HG02852 (cell line): ENCODE results near the gene EEA1.
"Not testable (repeated sequence)": the region's sequence is repeated elsewhere in the genome, so short reads cannot be mapped to it uniquely, and the experiment has no call there.

Experiments
- ATAC-seq: cut with Tn5 transposase; IDR thresholded peaks from one replicate; pipeline ENCODE4 v1.9.1; 2021; ENCODE audit warnings: mild to moderate bottlenecking, moderate library complexity; ENCODE audit not compliant: unreplicated experiment

EEA1 gene

DNA sequence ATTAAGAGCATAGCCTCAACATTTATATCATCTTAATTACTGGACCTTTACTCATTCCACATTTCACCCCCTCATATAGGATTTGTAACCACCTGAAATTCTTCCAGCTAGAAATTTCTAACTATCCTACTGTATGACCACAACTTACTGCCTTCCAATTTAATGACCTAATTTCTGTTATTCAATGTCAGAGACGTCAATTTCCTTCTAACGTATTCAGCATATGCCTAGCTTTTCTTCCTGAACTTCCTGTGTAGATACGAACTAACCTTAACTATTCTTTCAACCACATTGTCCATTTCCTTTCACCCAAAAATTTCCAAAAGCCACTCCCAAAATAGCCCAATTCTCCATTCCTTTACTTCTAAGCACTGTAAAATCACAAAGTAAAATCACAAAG, 108.0 kb downstream of the EEA1 start:
- ATAC-seq, result no peak

DNA sequence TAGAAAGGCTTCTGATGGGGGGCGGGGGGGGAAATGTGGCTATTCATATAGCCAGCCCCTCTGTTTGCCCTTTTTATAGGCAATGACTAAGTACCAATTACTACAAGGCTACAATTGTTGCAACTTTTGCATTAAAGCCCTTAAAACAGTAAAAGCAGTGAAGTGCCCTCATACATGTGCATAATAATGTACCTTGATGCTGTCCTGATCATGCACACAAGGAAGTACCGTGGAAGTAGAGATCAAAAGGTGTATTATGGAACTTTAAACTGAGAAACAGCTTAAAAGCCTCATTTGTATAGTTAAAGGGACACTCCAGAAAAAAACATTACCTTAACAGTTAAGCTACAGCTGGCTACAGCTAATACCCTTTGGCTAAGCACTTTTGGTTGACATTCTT, 114.5 kb downstream of the EEA1 start:
- ATAC-seq, result no peak

DNA sequence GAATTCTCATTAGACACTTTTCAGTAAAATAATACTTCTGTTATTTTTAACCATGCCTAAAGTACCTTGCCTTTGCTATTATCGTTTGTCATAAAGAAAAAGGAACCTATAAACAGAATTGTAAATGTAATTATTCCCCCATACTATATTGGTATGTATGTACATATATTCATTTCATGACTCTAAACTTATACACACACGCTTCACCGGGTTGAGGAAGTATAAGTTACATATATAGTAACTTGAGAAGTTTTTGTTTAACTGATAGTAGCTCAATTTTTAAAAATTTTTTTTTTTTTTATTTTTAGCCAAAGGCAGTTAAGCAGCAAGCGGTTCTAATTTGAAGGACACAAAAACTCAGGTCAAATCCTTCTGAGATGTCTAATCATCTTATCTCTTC, 118.7 kb downstream of the EEA1 start:
- ATAC-seq, result peak; percentile 84

GRCh38 chr12:92803903-92804302, 125.2 kb downstream of the EEA1 start:
- no peak for ATAC-seq

GRCh38 chr12:92802906-92803305, 126.2 kb downstream of the EEA1 start:
- ATAC-seq, result no peak

DNA sequence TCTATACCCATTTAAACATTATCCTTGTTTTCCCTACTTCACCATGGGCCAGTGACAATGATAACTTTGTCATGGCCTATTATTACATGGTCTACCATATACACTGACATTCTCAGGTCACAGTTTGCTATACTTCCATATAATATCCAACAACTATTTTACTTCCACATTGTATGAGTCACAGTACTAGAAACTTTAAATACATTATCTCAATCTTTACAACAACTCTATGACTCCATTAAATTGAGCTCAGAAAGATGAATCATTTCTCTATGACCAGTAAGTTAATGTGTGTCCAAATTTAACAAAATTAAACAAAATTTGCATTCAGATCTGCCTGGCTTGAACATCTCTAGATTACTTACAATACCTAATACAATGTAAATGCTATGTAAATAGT, 132.4 kb downstream of the EEA1 start:
- ATAC-seq, result no peak

- no peak for ATAC-seq
These were observed 134.3 kb downstream of the EEA1 start for GRCh38 chr12:92794814-92795213.

- not testable (repeated sequence) for ATAC-seq
These were observed 134.7 kb downstream of the EEA1 start for GRCh38 chr12:92794356-92794755.

- no peak for ATAC-seq
These were observed 143.1 kb downstream of the EEA1 start for GRCh38 chr12:92786045-92786444.

DNA sequence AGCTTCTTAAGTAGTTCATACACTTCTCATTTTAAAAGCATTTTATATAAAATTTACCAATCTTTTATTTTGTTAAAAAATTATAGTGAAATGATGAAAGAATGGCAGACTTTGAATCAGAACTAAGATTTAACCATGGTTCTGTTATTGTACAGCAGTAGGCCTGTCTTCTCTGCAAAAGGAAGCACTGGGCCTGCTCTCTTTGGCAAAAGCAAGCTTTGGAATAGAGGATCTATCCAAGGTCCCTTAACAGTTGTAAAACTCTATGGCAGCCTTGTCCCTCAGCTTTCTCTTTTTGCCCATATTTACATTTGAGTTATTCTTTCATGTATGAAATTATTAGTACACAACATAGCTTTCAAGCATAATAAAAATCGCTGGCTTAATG, 143.5 kb downstream of the EEA1 start:
- no peak for ATAC-seq

GRCh38 chr12:92784797-92785562, 144.1 kb downstream of the EEA1 start:
- peak; percentile 98 for ATAC-seq

DNA sequence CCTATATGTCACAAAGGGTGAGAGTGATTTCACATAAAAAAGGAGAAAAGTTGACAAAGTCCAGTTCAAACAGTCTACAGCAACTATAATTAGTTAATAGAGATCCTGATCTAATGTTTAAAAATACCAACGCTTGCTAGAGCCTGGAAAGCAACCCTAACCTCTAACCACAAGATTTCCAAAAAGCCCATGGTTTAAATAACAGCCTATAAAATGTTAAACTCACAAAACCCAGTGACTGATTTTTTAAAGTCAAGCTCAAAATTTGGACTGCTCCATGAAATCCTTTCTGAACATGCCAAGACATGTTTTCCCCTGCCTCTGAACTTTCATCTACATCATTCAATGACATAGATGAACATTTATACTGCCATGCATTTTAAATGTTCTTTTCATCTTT, 144.7 kb downstream of the EEA1 start:
- no peak for ATAC-seq

- ATAC-seq, result no peak
These were observed 149.2 kb downstream of the EEA1 start for GRCh38 chr12:92779902-92780301.

DNA sequence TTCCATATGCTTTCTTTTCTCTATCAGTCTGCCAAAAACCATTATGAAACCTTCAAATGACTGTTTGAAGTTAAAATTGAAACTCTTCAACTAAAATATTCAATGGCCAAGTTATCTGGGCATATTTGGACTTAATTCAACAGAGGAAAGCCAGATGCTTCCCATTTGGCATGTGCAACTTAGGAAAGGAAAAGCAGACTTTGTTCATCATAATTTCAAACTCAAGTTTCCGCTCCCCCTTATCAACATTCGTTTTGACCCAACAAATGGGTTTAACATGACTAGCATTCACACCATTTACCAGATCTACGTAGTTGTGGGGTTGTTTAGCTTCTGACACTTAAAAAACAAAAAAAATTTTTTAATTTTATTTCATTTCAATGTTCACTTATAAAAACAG, 150.6 kb downstream of the EEA1 start:
- ATAC-seq, result no peak

DNA sequence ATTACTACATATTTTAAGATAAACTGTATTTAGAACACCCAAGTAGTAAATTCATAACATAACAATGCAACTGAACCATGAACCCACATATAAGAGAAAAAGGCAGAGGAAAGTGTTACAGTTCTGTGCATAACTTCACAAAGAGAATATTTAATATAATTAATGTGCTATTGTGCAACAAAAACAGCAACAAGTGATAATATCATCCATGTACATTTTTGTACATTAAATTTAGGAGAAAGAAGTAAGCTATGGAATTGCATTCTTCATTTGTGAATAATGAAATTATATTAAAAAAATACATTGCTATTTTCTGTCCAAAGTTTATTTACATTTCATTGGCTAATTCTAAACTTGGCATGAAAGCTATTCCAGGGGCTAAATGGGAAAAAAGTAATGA, 153.7 kb downstream of the EEA1 start:
- ATAC-seq, result no peak

DNA sequence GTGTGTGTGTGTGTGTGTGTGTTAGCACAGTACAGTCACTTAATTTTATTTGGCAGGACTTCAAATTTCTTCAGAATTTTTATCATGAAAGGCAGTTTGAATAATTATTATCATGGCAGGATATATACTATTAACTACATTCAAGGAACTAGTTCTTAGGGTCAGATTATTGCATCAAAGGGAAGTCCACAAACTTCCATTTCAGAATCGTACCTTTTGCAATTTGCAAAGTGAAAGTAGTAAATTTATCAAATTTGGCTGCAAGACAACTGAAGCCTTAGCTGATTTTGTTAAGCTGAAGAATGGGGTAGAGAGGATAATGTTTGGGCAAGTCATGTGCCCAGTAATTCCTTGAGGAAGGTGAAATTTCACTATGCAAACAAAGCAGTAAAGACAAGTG, 158.1 kb downstream of the EEA1 start:
- no peak for ATAC-seq

DNA sequence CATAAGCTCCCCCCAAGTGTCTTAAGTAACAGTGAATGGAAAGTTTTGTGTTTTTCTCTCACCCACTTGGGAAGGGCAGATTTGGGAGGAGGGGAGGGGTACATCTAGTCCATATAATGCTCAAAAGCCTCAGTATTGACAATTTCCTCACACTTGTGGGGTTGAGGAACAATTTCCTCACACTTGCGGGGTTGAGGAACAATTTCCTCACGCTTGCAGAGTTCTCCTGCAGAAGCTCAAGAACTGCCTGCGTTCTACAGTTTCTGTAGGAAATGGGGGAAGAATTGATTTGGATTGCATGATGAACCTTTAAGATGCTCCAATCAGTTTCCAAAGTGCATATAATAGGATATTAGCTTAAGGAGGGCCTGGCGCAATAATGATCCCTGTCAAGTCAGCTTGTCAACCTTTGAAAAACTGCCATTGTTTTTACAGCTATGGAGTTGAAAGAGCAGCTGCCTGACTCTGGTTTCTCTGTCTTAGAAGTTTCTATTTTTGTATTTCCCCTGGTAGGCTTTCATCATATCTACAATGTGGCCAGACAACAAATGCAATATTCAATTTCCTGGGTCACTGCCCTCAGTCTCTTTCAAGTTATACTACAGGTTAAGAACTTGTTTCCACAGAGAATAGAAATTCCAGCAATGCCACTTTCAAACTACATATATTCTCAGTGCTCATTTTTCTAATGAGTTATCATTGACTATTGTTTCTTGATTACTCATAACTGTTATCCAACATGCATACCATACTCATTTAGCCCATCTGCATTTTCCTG, 159.8 kb downstream of the EEA1 start:
- peak; percentile 89 for ATAC-seq

- no peak for ATAC-seq
These were observed 163.2 kb downstream of the EEA1 start for GRCh38 chr12:92765871-92766270.

DNA sequence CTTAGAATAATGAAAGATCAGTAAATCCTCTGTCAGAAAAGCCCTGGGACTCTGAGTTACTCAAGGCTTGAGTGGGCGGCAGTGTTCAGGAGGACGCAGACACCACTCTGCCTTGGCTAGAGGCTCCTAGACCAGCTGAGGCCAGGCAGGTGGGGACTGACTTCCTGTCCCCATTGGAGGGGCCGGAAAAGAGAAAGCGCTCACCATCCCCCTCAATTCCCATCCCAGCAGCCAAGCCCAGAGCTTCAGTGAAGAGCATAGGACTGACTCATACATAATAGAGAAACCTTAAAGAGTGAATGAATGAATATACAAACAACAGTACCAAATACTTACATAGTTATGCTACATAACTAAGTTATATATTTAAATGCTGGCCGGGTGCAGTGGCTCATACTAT, 164.3 kb downstream of the EEA1 start:
- no peak for ATAC-seq

DNA sequence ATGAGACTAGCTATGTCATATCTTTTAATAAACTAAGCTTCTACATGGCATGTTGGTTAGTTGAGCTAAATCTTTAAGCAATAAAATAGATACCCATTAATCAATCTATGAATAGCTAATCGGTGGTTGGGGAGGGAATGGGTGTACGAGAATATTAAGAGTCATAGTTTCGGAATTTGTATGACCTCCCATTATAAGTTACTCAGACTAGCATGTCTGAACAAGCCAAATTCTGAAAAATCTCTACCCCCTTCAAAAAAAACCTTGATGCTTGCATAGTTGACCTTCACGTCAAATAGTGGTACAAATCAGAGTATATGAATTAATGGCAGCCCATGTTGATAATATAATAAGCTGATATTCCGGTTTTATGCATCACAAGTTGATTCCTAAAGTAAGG, 166.3 kb downstream of the EEA1 start:
- no peak for ATAC-seq

- no peak for ATAC-seq
These were observed 169.3 kb downstream of the EEA1 start for GRCh38 chr12:92759634-92760268.

- no peak for ATAC-seq
These were observed 171.4 kb downstream of the EEA1 start for GRCh38 chr12:92757597-92758121.
